OCI-LY3 (cell line): ENCODE data around the gene KIAA1328.

ENCODE experiments used
- H2AFZ ChIP-seq: fragments of 200-600, 300-600 bp; shearing (Covaris generic); 2 replicates; pipeline ENCODE4 v1.6.0; 2014; ENCODE audit warnings: antibody characterized with exemption, low read depth, low read length
- H3K27ac ChIP-seq: fragments of 200-600, 300-600 bp; sonication (generic); 2 replicates; pipeline ENCODE4 v1.5.1; 2014; ENCODE audit warnings: mild to moderate bottlenecking, low read length, moderate library complexity, mixed read lengths
- H3K27me3 ChIP-seq: fragments of 200-600, 300-600 bp; sonication (generic); 2 replicates; pipeline ENCODE4 v1.6.1; 2014; ENCODE audit warnings: low read depth, low read length, mixed read lengths
- H3K36me3 ChIP-seq: fragments of 200-600, 300-600 bp; sonication (generic); replicated peaks from 2 replicates; pipeline ENCODE3; 2014; ENCODE audit warnings: low read depth, low read length, mixed read lengths
- H3K4me1 ChIP-seq: fragments of 300-600, 200-600 bp; sonication (generic); 2 replicates; pipeline ENCODE4 v1.6.1; 2014; ENCODE audit warnings: low read length, mixed read lengths
- H3K4me2 ChIP-seq: fragments of 200-600, 300-600 bp; sonication (generic); 2 replicates; pipeline ENCODE4 v1.6.1; 2014; ENCODE audit warnings: low read length, mixed read lengths
- H3K4me3 ChIP-seq: fragments of 300-600, 200-600 bp; sonication (generic); 2 replicates; pipeline ENCODE4 v1.5.1; 2014; ENCODE audit warnings: antibody characterized with exemption, mild to moderate bottlenecking, low read length, moderate library complexity
- H3K79me2 ChIP-seq: fragments of 300-600, 200-600 bp; shearing (Covaris generic); 2 replicates; pipeline ENCODE4 v1.6.1; 2014; ENCODE audit warnings: mild to moderate bottlenecking, low read length, mixed read lengths
- H3K9ac ChIP-seq: fragments of 300-600, 200-600 bp; shearing (Covaris generic); 2 replicates; pipeline ENCODE4 v1.6.0; 2014; ENCODE audit warnings: mild to moderate bottlenecking, low read length, moderate library complexity
- H3K9me3 ChIP-seq: fragments of 200-600, 300-600 bp; shearing (Covaris generic); 2 replicates; pipeline ENCODE4 v1.6.1; 2014; ENCODE audit warnings: low read length, mixed read lengths; ENCODE audit not compliant: insufficient read depth
- H4K20me1 ChIP-seq: fragments of 200-600, 300-600 bp; sonication (generic); 2 replicates; pipeline ENCODE4 v1.6.1; 2016; ENCODE audit warnings: low read length, mixed read lengths; ENCODE audit not compliant: insufficient read depth
- CTCF ChIP-seq: fragments of 200-600, 300-600 bp; sonication (generic); IDR thresholded peaks from 2 replicates; pipeline ENCODE4 v1.5.1; 2014; ENCODE audit warnings: antibody characterized with exemption, low read length, low read depth
- EZH2phosphoT487 ChIP-seq: fragments of 200-600 bp; shearing (Covaris generic); IDR thresholded peaks from 2 replicates; pipeline ENCODE4 v1.6.1; 2018; ENCODE audit warnings: antibody characterized with exemption, mixed run types, low read depth

Gene KIAA1328

GRCh38 chr18:36786686-36787085 is 42.2 kb upstream of the KIAA1328 start:
- no peak overlapping the region for H3K9ac ChIP-seq
- no peaks in the 10 kb centered on the region for H3K27me3 ChIP-seq
- H3K36me3 ChIP-seq, result peaks cover 19% of the 10 kb centered on the region
- no peak overlapping the region for H3K4me2 ChIP-seq
- TF ChIP-seq EZH2phosphoT487 (no peak), CTCF (no peak)
- H3K4me3 ChIP-seq, result no peak overlapping the region
- H2AFZ ChIP-seq, result no peak overlapping the region
- no peaks in the 10 kb centered on the region for H3K4me1 ChIP-seq
- H3K9me3 ChIP-seq, result no peaks in the 10 kb centered on the region
- H3K27ac ChIP-seq, result no peak overlapping the region
- H3K79me2 ChIP-seq, result no peaks in the 10 kb centered on the region
- no peaks in the 10 kb centered on the region for H4K20me1 ChIP-seq

- H3K4me1 ChIP-seq, result no peaks in the 10 kb centered on the region
- no peak overlapping the region for H3K27ac ChIP-seq
- peaks cover 53% of the 10 kb centered on the region for H3K36me3 ChIP-seq
- no peak overlapping the region for H3K4me3 ChIP-seq
- no peaks in the 10 kb centered on the region for H3K9me3 ChIP-seq
- no peaks in the 10 kb centered on the region for H4K20me1 ChIP-seq
- TF ChIP-seq EZH2phosphoT487 (no peak), CTCF (no peak)
- no peak overlapping the region for H3K4me2 ChIP-seq
- no peaks in the 10 kb centered on the region for H3K27me3 ChIP-seq
- no peak overlapping the region for H3K9ac ChIP-seq
- H3K79me2 ChIP-seq, result no peaks in the 10 kb centered on the region
- no peak overlapping the region for H2AFZ ChIP-seq
Observed at GRCh38 chr18:36792634-36793283, 36.2 kb upstream of the KIAA1328 start.

DNA sequence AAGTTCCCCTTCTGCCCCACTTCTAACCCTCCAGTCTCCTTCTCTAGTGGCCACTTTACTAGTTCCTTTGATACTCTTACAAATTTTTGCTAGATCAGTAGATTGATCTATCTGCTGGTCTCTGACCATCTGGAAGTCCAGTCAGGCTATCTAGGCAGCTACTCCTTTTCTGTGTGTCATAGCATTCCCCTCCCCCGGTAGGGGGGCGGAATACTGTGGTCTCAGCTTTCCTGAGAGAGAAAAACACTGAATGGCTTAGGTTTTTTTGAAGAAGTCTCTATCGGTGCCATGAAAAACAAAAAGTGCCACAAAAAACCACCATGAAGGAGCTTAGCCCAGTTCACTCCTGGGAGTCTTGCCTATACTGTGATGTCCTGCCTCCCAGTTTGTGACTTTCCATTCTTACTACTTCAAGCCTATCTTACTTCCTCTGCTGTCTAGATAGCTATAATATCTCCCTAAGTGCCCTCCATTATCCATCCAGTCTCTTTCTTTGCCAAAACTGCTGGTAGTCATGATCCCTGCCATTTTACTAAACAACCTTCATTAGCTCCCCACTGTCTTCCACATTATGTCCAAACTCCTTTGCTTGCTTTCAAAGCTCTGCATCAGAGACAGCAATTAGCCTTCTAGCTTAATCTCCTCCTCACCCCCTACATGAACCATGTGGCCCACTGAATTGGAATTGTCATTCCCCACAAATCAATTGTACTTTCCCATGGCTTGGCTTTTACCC is 30.0 kb upstream of the KIAA1328 start:
- no peak overlapping the region for H3K4me2 ChIP-seq
- H3K36me3 ChIP-seq, result peaks cover 47% of the 10 kb centered on the region
- no peak overlapping the region for H3K9ac ChIP-seq
- H2AFZ ChIP-seq, result no peak overlapping the region
- H3K27ac ChIP-seq, result no peak overlapping the region
- no peaks in the 10 kb centered on the region for H4K20me1 ChIP-seq
- no peaks in the 10 kb centered on the region for H3K9me3 ChIP-seq
- TF ChIP-seq CTCF (no peak), EZH2phosphoT487 (no peak)
- H3K79me2 ChIP-seq, result no peaks in the 10 kb centered on the region
- H3K4me3 ChIP-seq, result no peak overlapping the region
- H3K27me3 ChIP-seq, result no peaks in the 10 kb centered on the region
- H3K4me1 ChIP-seq, result no peaks in the 10 kb centered on the region

GRCh38 chr18:36805105-36805504 is 23.8 kb upstream of the KIAA1328 start:
- H3K4me3 ChIP-seq, result no peak overlapping the region
- H4K20me1 ChIP-seq, result peaks cover 6% of the 10 kb centered on the region
- no peak for TF ChIP-seq CTCF
- TF ChIP-seq EZH2phosphoT487, result no peak
- no peak overlapping the region for H3K4me2 ChIP-seq
- no peaks in the 10 kb centered on the region for H3K9me3 ChIP-seq
- H3K9ac ChIP-seq, result no peak overlapping the region
- H3K79me2 ChIP-seq, result no peaks in the 10 kb centered on the region
- no peak overlapping the region for H2AFZ ChIP-seq
- no peak overlapping the region for H3K27ac ChIP-seq
- H3K4me1 ChIP-seq, result no peaks in the 10 kb centered on the region
- H3K27me3 ChIP-seq, result no peaks in the 10 kb centered on the region
- H3K36me3 ChIP-seq, result peaks cover 45% of the 10 kb centered on the region
